GM23338 (cell line): Measurements from ENCODE around the gene AKNA. TPM values are rescaled to one million over a fixed set of nuclear protein-coding genes. Genes with fewer than 3 reads are reported as not detected.

Source experiments
- ATAC-seq: fragments of 200-7000 bp; cut with Tn5 transposase; 3 replicates; pipeline ENCODE4 v1.9.1; 2020
- DNase-seq: peaks from one replicate; pipeline ENCODE4 v3.0.0-alpha.2; 2015; ENCODE audit warnings: low spot score
- H2AFZ ChIP-seq: fragments of 200-600 bp; sonication (generic); 2 replicates; pipeline ENCODE4 v1.8.0; 2016; ENCODE audit warnings: antibody characterized with exemption, mild to moderate bottlenecking, moderate library complexity
- H3F3A ChIP-seq: fragments of 200-600 bp; sonication (generic); replicated peaks from 2 replicates; pipeline ENCODE4 v1.8.0; 2017; ENCODE audit warnings: antibody characterized with exemption, mixed run types, low read depth
- H3K27ac ChIP-seq: fragments of 200-600 bp; sonication (generic); 2 replicates; pipeline ENCODE4 v1.6.1; 2016; ENCODE audit warnings: low read depth
- H3K27me3 ChIP-seq: fragments of 200-600 bp; sonication (generic); 2 replicates; pipeline ENCODE4 v1.8.0; 2016; ENCODE audit warnings: mild to moderate bottlenecking, mixed run types, moderate library complexity; ENCODE audit not compliant: insufficient read depth
- H3K36me3 ChIP-seq: fragments of 200-600 bp; sonication (generic); 2 replicates; pipeline ENCODE4 v1.8.0; 2016; ENCODE audit warnings: mild to moderate bottlenecking; ENCODE audit not compliant: insufficient read depth
- H3K4me1 ChIP-seq: fragments of 200-600 bp; sonication (generic); 2 replicates; pipeline ENCODE4 v1.8.0; 2016; ENCODE audit warnings: mild to moderate bottlenecking, moderate library complexity; ENCODE audit not compliant: insufficient read depth
- H3K4me2 ChIP-seq: fragments of 200-600 bp; sonication (generic); 2 replicates; pipeline ENCODE4 v1.7.1; 2017; ENCODE audit warnings: mixed run types
- H3K4me3 ChIP-seq: fragments of 200-600 bp; sonication (generic); 2 replicates; pipeline ENCODE4 v1.6.1; 2016; ENCODE audit warnings: mixed run types
- H3K79me2 ChIP-seq: fragments of 200-600 bp; sonication (generic); replicated peaks from 2 replicates; pipeline ENCODE4 v1.8.0; 2017; ENCODE audit warnings: mild to moderate bottlenecking; ENCODE audit not compliant: insufficient read depth
- H3K9me2 ChIP-seq: fragments of 200-600 bp; sonication (generic); 2 replicates; pipeline ENCODE4 v1.8.0; 2017; ENCODE audit not compliant: insufficient read depth
- H4K20me1 ChIP-seq: fragments of 200-600 bp; sonication (generic); replicated peaks from 2 replicates; pipeline ENCODE4 v1.8.0; 2017; ENCODE audit warnings: mild to moderate bottlenecking; ENCODE audit not compliant: insufficient read depth
- H3K27ac Mint-ChIP-seq: 2 replicates; pipeline ENCODE4 v1.8.0; 2020; ENCODE audit warnings: inconsistent platforms, mild to moderate bottlenecking, moderate library complexity, mixed read lengths
- H3K27me3 Mint-ChIP-seq: 3 replicates; pipeline ENCODE4 v1.8.0; 2022; ENCODE audit warnings: low read depth, mild to moderate bottlenecking, moderate library complexity, mixed read lengths, inconsistent platforms; ENCODE audit not compliant: insufficient read depth, poor library complexity
- H3K36me3 Mint-ChIP-seq: 3 replicates; pipeline ENCODE4 v1.8.0; 2021; ENCODE audit warnings: low read depth, mild to moderate bottlenecking, inconsistent platforms, moderate library complexity, mixed read lengths
- H3K4me1 Mint-ChIP-seq: 3 replicates; pipeline ENCODE4 v1.8.0; 2020; ENCODE audit warnings: mild to moderate bottlenecking, inconsistent platforms, mixed read lengths
- H3K4me3 Mint-ChIP-seq: 3 replicates; pipeline ENCODE4 v1.8.0; 2021; ENCODE audit warnings: moderate library complexity, mild to moderate bottlenecking, inconsistent platforms, mixed read lengths
- H3K9me3 Mint-ChIP-seq: 3 replicates; pipeline ENCODE4 v1.8.0; 2020; ENCODE audit warnings: moderate library complexity, mild to moderate bottlenecking, inconsistent platforms, mixed read lengths
- CREB1 ChIP-seq: fragments of 250-450 bp; sonication (Bioruptor Pico); IDR thresholded peaks from 2 replicates; pipeline ENCODE4 v1.5.0; 2020; ENCODE audit warnings: low read depth, mild to moderate bottlenecking, moderate library complexity
- CTCF ChIP-seq, 2 experiments: fragments of 200-600 bp in 1 of 2; sonication (generic) in 1 of 2; conservative IDR thresholded peaks; 2 replicates each; pipeline versions ENCODE4 v1.5.1 to v1.6.1; 2016 to 2017; ENCODE audit warnings: antibody characterized with exemption in 2 of 2, low read depth in 2 of 2, mild to moderate bottlenecking in 2 of 2, moderate library complexity in 1 of 2
- ETS1 ChIP-seq: IDR thresholded peaks from 2 replicates; pipeline ENCODE4 v1.6.1; 2016; ENCODE audit warnings: antibody characterized with exemption
- EZH2phosphoT487 ChIP-seq: fragments of 200-600 bp; sonication (generic); IDR thresholded peaks from one replicate; pipeline ENCODE4 v1.8.1; 2018; ENCODE audit warnings: antibody characterized with exemption; ENCODE audit not compliant: unreplicated experiment
- JUNB ChIP-seq: IDR thresholded peaks from one replicate; pipeline ENCODE4 v1.6.1; 2016; ENCODE audit warnings: antibody characterized with exemption; ENCODE audit not compliant: unreplicated experiment
- NANOG ChIP-seq: IDR thresholded peaks from 2 replicates; pipeline ENCODE4 v1.6.1; 2016; ENCODE audit warnings: antibody characterized with exemption, borderline replicate concordance
- POLR2AphosphoS5 ChIP-seq: IDR thresholded peaks from 2 replicates; pipeline ENCODE4 v1.6.1; 2016; ENCODE audit warnings: antibody characterized with exemption, low read depth
- ZNF114 ChIP-seq: fragments of 250-450 bp; sonication (Bioruptor Pico); IDR thresholded peaks from 2 replicates; pipeline ENCODE4 v1.5.0; 2020; ENCODE audit warnings: mild to moderate bottlenecking, moderate library complexity
- polyA plus RNA-seq: library from polyadenylated mRNA; unstranded; fragments of >200 nt; fragmentation: Nextera tagmentation; extraction: Ambion mirVana; gene quantifications from 2 replicates; pipeline ENCODE4 v1.2.1, GENCODE V29; 2016
- total RNA-seq: library from RNA; depleted of rRNA; stranded (reverse); fragments of >200 nt; shearing (Covaris generic); gene quantifications from 2 replicates; pipeline ENCODE4 v1.2.3, GENCODE V29; 2014

AKNA gene
- total and polyA plus RNA-seq, 2 experiments from 2014 or later = 9.0 to 28.1 TPM

- Histone ChIP-seq H3K79me2 (no peaks in the 10 kb centered on the region), H3F3A (no peaks in the 10 kb centered on the region), H3K27me3 (no peaks in the 10 kb centered on the region), H3K4me3 (no peak overlapping the region), H3K4me1 (no peaks in the 10 kb centered on the region), H2AFZ (no peak overlapping the region), H3K36me3 (no peaks in the 10 kb centered on the region), H4K20me1 (no peaks in the 10 kb centered on the region), H3K27ac (no peak overlapping the region), H3K9me2 (no peaks in the 10 kb centered on the region), H3K4me2 (no peak overlapping the region)
- no peaks in the 10 kb centered on the region for H3K36me3 Mint-ChIP-seq
- no peak for DNase-seq
- H3K27me3 Mint-ChIP-seq = peaks cover 2% of the 10 kb centered on the region
- H3K9me3 Mint-ChIP-seq = no peaks in the 10 kb centered on the region
- ATAC-seq = no peak
- no peak overlapping the region for H3K4me3 Mint-ChIP-seq
- H3K4me1 Mint-ChIP-seq = peaks cover 5% of the 10 kb centered on the region; the same call in 1 of the 3 replicates
- H3K27ac Mint-ChIP-seq = no peak overlapping the region
- TF ChIP-seq ETS1 (no peak), ZNF114 (CRISPR knock-in tag) (no peak), CREB1 (CRISPR knock-in tag) (no peak), JUNB (no peak), POLR2AphosphoS5 (no peak), CTCF (conservative IDR thresholded peaks at IDR 0.05; ENCODE audit: low read depth in 2 of 2) (no peak), EZH2phosphoT487 (no peak), NANOG (no peak)
Observed at GRCh38 chr9:114432323-114433067, 44.7 kb upstream of the AKNA start.

- Mint-ChIP-seq H3K4me3 (no peak overlapping the region), H3K9me3 (no peaks in the 10 kb centered on the region), H3K36me3 (no peaks in the 10 kb centered on the region), H3K27ac (no peak overlapping the region), H3K27me3 (peaks cover 2% of the 10 kb centered on the region), H3K4me1 (peaks cover 5% of the 10 kb centered on the region; the same call in 1 of the 3 replicates)
- Histone ChIP-seq H3F3A (no peaks in the 10 kb centered on the region), H3K9me2 (no peaks in the 10 kb centered on the region), H3K79me2 (no peaks in the 10 kb centered on the region), H3K4me2 (no peak overlapping the region), H3K4me3 (no peak overlapping the region), H2AFZ (no peak overlapping the region), H4K20me1 (no peaks in the 10 kb centered on the region), H3K27ac (no peak overlapping the region), H3K27me3 (no peaks in the 10 kb centered on the region), H3K36me3 (no peaks in the 10 kb centered on the region), H3K4me1 (no peaks in the 10 kb centered on the region)
- no peak for TF ChIP-seq ETS1
- TF ChIP-seq EZH2phosphoT487 = no peak
- TF ChIP-seq NANOG = no peak
- TF ChIP-seq JUNB = no peak
- ATAC-seq = no peak
- no peak for DNase-seq
Observed at GRCh38 chr9:114431770-114432169, 44.0 kb upstream of the AKNA start.
